Activated T-cell treated with anti-CD3 and anti-CD28 coated beads, Interleukin-2, amount 50 U/mL, for 24 hours (primary cell): ENCODE measurements around the gene TRIM24.

Source experiments
- DNase-seq: peaks from one replicate; pipeline ENCODE4 v3.0.0-alpha.2; 2020
- H3K27ac Mint-ChIP-seq: 2 replicates; pipeline ENCODE4 v1.8.0; 2020; ENCODE audit warnings: mild to moderate bottlenecking, mixed read lengths
- H3K27me3 Mint-ChIP-seq: 2 replicates; pipeline ENCODE4 v1.8.0; 2020; ENCODE audit warnings: mixed read lengths
- H3K36me3 Mint-ChIP-seq: 2 replicates; pipeline ENCODE4 v1.8.0; 2020; ENCODE audit warnings: low read depth, mixed read lengths
- H3K4me1 Mint-ChIP-seq: 2 replicates; pipeline ENCODE4 v1.8.0; 2020; ENCODE audit warnings: low read depth, mixed read lengths
- H3K4me3 Mint-ChIP-seq: 2 replicates; pipeline ENCODE4 v1.8.0; 2020; ENCODE audit warnings: mild to moderate bottlenecking, moderate library complexity, mixed read lengths
- H3K9me3 Mint-ChIP-seq: 2 replicates; pipeline ENCODE4 v1.8.0; 2020; ENCODE audit warnings: mixed read lengths

The TRIM24 gene

DNA sequence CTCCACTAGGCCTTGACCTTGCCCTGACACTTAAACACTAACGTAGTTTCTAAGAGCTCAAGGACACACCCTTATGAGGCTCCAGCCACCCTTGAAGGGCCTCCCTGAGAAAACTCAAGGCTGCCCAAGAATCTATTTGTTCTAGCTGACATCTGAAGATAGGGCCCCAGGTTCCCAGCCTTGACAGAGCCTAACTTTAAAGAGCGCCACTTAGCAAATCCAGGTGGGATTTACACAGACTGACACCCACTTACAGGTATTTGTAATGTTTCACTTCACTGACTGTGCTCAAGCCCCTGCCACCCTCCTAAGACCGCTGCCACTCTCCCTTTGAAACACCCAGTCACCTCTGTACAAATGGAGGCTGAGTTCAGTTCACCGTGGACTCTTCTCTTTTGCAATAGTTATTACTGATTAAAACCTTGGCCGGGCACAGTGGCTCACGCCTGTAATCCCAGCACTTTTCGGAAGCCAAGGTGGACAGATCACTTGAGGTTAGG, 150.7 kb downstream of the TRIM24 start:
- H3K9me3 Mint-ChIP-seq, result no peaks in the 10 kb centered on the region
- no peak for DNase-seq
- peaks cover 23% of the 10 kb centered on the region for H3K4me1 Mint-ChIP-seq
- H3K4me3 Mint-ChIP-seq, result no peak overlapping the region
- H3K27me3 Mint-ChIP-seq, result no peaks in the 10 kb centered on the region
- H3K27ac Mint-ChIP-seq, result no peak overlapping the region
- H3K36me3 Mint-ChIP-seq, result no peaks in the 10 kb centered on the region

DNA sequence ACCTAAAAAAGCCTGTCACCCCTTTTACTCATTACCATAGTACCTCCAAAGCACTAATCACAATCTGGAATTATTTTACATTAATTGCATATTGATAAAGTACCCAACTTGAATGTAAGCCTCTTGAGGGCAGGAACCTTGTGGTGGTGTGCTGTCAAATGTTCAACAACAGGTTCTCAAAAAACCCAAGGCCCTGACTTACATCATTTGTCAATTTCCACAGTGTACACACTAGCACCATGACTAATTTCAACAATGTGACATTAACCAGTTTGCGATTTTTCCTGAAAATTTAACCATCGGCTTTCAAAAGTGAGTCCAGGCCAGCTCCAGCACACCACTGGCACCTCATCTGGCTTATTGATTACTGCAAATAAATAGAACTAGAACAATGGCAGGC, 153.6 kb downstream of the TRIM24 start:
- DNase-seq, result no peak
- H3K9me3 Mint-ChIP-seq, result no peaks in the 10 kb centered on the region
- no peak overlapping the region for H3K27ac Mint-ChIP-seq
- H3K4me1 Mint-ChIP-seq, result peaks cover 6% of the 10 kb centered on the region
- no peak overlapping the region for H3K4me3 Mint-ChIP-seq
- H3K27me3 Mint-ChIP-seq, result no peaks in the 10 kb centered on the region
- H3K36me3 Mint-ChIP-seq, result no peaks in the 10 kb centered on the region

DNA sequence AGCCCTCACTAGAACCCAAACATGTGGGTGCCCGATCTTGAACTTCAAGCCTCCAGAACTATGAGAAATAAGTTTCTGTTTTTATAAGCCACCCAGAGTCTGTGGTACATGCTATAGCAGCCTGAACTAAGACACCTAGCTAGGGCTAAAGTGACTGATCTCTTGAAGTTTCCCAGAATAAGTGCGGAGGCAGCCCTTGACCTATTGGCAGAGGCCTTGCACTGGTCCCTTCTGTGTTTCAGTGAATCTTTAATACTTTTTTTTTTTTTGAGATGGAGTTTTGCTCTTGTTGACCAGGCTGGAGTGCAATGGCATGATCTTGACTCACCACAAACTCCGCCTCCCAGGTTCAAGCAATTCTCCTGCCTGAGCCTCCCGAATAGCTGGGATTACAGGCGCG, 156.0 kb downstream of the TRIM24 start:
- Mint-ChIP-seq H3K27me3 (no peaks in the 10 kb centered on the region), H3K4me1 (peaks cover 4% of the 10 kb centered on the region), H3K36me3 (no peaks in the 10 kb centered on the region), H3K4me3 (no peak overlapping the region), H3K27ac (no peak overlapping the region), H3K9me3 (no peaks in the 10 kb centered on the region)
- no peak for DNase-seq

DNA sequence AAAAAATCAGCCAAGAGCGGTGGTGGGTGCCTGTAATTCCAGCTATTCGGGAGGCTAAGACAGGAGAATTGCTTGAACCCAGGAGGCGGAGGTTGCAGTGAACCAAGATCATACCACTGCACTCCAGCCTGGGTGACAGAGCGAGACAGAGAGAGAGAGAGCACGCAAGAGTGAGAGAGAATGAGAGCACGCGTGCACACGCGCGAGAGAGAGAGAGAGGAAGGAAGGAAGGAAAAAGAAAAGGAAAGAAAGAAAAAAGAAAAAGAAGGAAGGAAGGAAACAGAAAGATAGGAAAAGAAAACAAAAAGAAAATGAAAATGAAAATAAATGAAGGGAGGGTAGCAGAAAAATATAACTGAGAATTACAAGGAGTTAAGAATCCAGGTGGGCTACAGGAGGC, 158.4 kb downstream of the TRIM24 start:
- H3K4me1 Mint-ChIP-seq, result peaks cover 2% of the 10 kb centered on the region
- H3K27ac Mint-ChIP-seq, result no peak overlapping the region
- no peak for DNase-seq
- no peaks in the 10 kb centered on the region for H3K9me3 Mint-ChIP-seq
- no peaks in the 10 kb centered on the region for H3K27me3 Mint-ChIP-seq
- H3K4me3 Mint-ChIP-seq, result no peak overlapping the region
- no peaks in the 10 kb centered on the region for H3K36me3 Mint-ChIP-seq

DNA sequence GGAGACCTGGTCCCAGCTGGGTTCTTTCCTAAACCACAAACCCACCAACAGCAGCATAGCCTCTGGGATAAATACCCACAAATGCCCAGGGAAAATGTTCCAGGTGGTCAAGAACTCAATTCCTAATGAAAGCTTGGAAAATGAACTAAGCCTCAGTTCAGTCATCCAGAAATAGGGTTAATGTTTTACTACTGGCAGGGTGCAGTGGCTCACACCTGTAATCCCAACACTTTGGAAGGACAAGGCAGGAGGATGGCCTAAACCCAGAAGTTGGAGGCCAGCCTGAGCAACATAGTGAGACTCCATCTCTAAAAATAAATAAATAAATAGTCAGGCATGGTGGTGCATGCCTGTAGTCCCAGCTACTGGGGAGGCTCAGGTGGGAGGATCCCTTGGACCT, 158.9 kb downstream of the TRIM24 start:
- Mint-ChIP-seq H3K27ac (no peak overlapping the region), H3K36me3 (no peaks in the 10 kb centered on the region), H3K4me1 (no peaks in the 10 kb centered on the region), H3K4me3 (no peak overlapping the region), H3K27me3 (no peaks in the 10 kb centered on the region), H3K9me3 (no peaks in the 10 kb centered on the region)
- no peak for DNase-seq

DNA sequence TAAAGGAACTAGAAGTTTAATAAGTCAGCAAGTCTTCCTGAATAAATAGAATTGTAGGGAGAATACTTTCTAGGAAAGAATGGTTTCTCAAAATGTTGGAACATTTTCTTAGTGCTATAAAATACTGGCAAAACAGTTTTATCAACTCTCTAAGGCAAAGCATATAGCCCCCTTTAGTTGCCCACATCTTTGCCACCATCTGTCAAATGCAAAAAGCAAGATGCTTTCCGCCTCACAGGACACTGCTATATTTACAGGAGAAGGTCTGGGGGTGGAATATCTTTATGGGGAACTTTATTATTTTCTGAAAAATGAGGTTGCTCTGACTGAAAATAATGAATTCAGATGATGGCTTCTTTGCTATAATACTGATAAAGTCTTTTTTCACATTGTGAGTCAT, 162.8 kb downstream of the TRIM24 start:
- no peaks in the 10 kb centered on the region for H3K9me3 Mint-ChIP-seq
- no peak overlapping the region for H3K4me3 Mint-ChIP-seq
- no peak for DNase-seq
- no peak overlapping the region for H3K27ac Mint-ChIP-seq
- H3K27me3 Mint-ChIP-seq, result no peaks in the 10 kb centered on the region
- no peaks in the 10 kb centered on the region for H3K36me3 Mint-ChIP-seq
- H3K4me1 Mint-ChIP-seq, result peaks cover 29% of the 10 kb centered on the region

DNA sequence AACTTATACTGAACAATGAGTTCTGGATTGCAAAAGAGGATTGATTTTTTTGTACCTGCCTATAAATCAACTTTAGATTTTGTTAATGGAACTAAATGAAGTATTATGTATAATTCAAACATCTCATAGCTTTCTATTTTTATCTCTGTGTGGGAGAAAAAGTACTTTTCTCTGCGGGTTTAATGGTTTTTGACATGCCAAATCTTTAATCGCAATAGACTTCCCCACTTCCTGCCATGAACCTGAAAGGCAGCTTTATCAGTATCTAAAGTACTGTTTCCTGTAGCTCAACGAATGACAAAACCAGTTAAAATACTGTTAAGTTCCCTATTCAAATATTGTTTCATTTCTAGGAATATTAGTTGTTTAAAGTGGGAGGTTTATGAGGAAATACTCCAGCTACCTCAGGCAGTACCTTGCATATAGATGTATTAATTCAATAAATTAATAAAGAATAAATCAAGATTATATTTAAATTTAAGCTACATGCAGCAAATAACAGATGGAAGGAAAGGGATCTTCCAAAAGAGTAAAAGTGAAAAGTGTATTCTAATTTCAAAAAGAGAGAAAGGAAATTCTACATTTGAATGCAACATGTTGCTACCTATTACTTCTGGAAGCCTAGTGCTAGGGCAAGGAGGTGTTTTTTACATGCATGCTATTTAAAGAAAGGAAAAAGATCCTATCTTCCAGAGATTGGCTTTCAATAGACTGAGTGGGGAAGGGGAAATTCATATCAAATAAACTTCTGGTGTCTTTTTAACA, 165.2 kb downstream of the TRIM24 start:
- no peaks in the 10 kb centered on the region for H3K9me3 Mint-ChIP-seq
- no peak for DNase-seq
- H3K4me1 Mint-ChIP-seq, result peaks cover 39% of the 10 kb centered on the region
- peak overlapping the region; percentile 44 for H3K27ac Mint-ChIP-seq
- no peak overlapping the region for H3K4me3 Mint-ChIP-seq
- H3K36me3 Mint-ChIP-seq, result no peaks in the 10 kb centered on the region
- no peaks in the 10 kb centered on the region for H3K27me3 Mint-ChIP-seq

DNA sequence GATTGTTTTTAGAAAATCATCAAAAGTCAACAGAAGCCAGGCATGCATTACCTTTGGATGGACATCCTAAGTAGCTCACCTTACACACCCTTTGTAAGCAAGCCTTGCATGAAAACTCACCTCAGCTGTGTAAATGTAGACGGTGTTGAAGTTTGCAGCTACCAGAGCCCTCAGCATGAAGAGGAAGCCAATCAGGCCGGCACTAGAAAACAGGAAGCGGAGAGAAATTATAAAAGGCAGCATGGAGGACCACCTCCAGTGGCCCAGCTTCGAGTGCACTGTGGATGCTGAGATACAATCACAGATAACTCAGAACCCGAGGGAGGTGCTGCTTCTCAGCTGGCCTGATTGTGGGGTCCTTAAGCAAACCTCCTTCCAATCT, 165.8 kb downstream of the TRIM24 start:
- Mint-ChIP-seq H3K9me3 (no peaks in the 10 kb centered on the region), H3K36me3 (no peaks in the 10 kb centered on the region), H3K27me3 (no peaks in the 10 kb centered on the region), H3K4me3 (no peak overlapping the region), H3K4me1 (peaks cover 39% of the 10 kb centered on the region), H3K27ac (peak overlapping the region; percentile 44)
- no peak for DNase-seq

DNA sequence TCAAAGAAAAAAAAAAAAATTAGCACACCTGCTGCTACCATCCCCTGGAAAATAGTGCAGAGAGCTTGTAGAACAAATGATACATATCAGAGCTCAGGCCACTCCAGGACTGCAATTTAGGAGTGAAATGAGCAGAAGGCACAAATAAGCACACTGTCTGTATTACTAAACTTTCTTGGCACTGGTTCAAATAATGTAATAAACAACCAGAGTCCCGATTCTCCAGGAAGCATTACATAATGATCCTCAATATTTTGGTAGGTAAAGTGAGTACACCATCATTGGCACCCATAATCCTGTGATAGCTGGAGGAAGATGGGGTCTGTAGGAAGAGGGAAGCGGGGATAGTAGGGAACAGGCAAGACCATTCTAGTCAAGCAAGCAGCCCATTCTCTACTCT, 166.8 kb downstream of the TRIM24 start:
- no peaks in the 10 kb centered on the region for H3K27me3 Mint-ChIP-seq
- DNase-seq, result no peak
- H3K4me1 Mint-ChIP-seq, result peaks cover 41% of the 10 kb centered on the region
- H3K36me3 Mint-ChIP-seq, result no peaks in the 10 kb centered on the region
- no peak overlapping the region for H3K27ac Mint-ChIP-seq
- no peaks in the 10 kb centered on the region for H3K9me3 Mint-ChIP-seq
- H3K4me3 Mint-ChIP-seq, result no peak overlapping the region

DNA sequence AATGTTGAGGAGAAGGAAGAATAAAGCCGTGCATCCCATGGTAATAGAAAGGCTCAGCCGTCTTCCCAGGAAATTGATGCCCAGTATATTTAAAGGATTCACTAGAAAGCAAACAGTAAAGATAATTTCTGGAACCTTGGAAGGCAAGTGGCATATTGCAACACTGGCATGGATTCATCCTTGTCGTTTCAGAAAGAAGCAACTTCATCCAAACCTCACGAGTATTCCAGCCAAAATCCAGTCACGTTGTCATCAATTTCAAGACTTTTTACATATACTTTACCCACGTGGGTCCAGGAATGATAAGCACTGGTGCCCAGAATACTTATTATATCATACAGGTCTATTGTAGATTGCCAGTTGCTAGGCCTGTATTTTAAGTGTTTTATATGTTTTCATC, 167.3 kb downstream of the TRIM24 start:
- no peak overlapping the region for H3K27ac Mint-ChIP-seq
- H3K27me3 Mint-ChIP-seq, result no peaks in the 10 kb centered on the region
- no peaks in the 10 kb centered on the region for H3K9me3 Mint-ChIP-seq
- H3K4me1 Mint-ChIP-seq, result peaks cover 41% of the 10 kb centered on the region
- no peaks in the 10 kb centered on the region for H3K36me3 Mint-ChIP-seq
- H3K4me3 Mint-ChIP-seq, result no peak overlapping the region
- DNase-seq, result no peak

DNA sequence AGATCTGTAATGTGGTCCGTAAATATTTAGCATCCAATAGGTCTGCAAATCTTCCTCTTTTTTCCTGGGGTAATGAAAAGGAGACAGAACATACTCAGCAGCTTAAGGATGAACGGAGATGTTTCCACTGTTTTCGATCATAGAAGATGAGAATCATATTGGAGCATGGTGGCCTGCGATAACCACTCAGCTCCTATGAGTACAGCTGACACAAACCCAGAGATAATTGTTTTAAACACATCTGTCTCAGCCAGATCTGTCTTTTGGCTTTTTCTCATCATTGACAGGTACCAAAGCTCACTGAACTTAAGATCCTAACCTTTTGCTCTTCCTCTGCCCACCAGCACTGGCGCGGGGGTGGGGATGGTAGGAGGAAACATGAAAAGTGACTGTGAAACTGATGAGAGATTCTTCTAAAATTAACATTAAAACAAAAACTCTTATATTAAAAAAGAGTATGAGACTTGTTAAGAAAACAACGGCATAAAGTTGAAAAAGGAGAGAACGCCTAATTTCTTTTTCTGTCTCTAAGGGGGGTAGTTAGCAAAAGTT, 170.1 kb downstream of the TRIM24 start:
- Mint-ChIP-seq H3K4me3 (no peak overlapping the region), H3K36me3 (no peaks in the 10 kb centered on the region), H3K9me3 (no peaks in the 10 kb centered on the region), H3K27ac (no peak overlapping the region), H3K4me1 (peaks cover 30% of the 10 kb centered on the region), H3K27me3 (peaks cover 3% of the 10 kb centered on the region)
- no peak for DNase-seq

DNA sequence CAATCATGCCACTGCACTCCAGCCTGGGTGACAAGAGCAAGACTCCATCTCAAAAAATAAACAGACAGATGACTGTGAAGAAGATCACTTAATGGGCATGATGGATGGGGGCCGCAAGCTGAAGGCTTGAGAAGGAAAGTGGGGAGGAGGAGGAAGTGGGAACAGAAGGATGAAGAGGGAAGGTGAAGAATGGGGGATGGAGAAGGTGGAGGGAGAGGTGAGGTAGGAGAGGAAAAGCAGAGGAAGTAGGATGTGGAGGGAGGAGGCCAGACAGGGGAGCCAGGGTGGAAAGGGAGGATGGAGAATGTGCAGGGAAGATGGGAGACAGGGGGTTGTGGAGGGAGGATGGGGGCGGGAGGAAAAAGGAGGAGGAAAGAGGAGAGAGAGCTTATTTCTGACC, 172.3 kb downstream of the TRIM24 start:
- Mint-ChIP-seq H3K36me3 (no peaks in the 10 kb centered on the region), H3K27me3 (peaks cover 3% of the 10 kb centered on the region), H3K9me3 (no peaks in the 10 kb centered on the region), H3K4me1 (peaks cover 13% of the 10 kb centered on the region), H3K4me3 (no peak overlapping the region), H3K27ac (no peak overlapping the region)
- no peak for DNase-seq

DNA sequence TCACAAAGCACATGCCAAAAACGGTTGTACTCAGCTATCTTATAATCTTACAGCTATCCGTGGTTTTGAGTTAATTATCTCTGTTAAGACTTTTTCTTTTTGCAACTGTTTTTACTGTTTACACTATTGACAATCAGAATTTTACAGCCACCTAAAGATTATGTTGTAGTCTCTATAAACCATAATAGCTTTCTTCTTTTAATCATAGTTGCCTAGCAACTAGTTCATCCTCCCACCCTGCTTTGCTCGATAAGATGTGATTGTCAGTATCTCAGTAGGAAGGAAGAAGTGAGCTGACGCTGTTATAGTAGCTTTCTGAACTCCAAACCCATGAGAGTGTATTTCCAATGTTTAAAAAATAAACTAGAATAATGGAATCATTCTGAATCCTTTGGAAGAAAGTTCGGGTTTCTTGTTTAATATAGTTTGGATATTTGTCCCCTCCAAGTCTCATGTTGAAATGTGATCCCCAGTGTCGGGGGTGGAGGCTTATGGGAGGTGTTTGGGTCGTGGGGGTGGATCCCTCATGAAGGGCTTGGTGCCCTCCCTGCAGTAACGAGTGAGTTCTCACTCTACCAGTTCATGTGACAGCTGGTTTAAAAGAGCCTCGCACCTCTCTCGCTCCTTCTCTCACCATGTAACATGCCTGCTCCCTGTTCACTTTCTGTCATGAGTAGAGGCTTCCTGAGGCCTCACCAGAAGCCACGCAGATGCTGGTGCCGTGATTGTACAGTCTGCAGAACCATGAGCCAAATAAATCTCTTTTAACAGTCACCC, 173.0 kb downstream of the TRIM24 start:
- Mint-ChIP-seq H3K27ac (no peak overlapping the region), H3K27me3 (peaks cover 3% of the 10 kb centered on the region), H3K9me3 (no peaks in the 10 kb centered on the region), H3K4me3 (no peak overlapping the region), H3K4me1 (peaks cover 13% of the 10 kb centered on the region), H3K36me3 (no peaks in the 10 kb centered on the region)
- DNase-seq, result no peak
